DMS53 (cell line): ENCODE measurements around the gene ARAP1.

ENCODE experiments used
- DNase-seq: peaks from one replicate; lab custom pipeline; 2025; lab: John Stamatoyannopoulos, UW

ARAP1 gene

GRCh38 chr11:72743321-72744221 lies 8.6 kb downstream of the ARAP1 start:
- DNase-seq: peak; percentile 77

- no peak for DNase-seq
Observed at GRCh38 chr11:72742513-72743320, 9.5 kb downstream of the ARAP1 start.

GRCh38 chr11:72741849-72742512 lies 10.2 kb downstream of the ARAP1 start:
- no peak for DNase-seq

- DNase-seq: no peak
Observed at GRCh38 chr11:72741429-72741833, 10.8 kb downstream of the ARAP1 start.

- no peak for DNase-seq
Observed at GRCh38 chr11:72740562-72741428, 11.4 kb downstream of the ARAP1 start.

- no peak for DNase-seq
Observed at GRCh38 chr11:72740060-72740424, 12.2 kb downstream of the ARAP1 start.

- DNase-seq: no peak
Observed at GRCh38 chr11:72739240-72740059, 12.8 kb downstream of the ARAP1 start.

- DNase-seq: no peak
Observed at GRCh38 chr11:72738199-72739141, 13.7 kb downstream of the ARAP1 start.

- DNase-seq: no peak
Observed at GRCh38 chr11:72737336-72737735, 14.9 kb downstream of the ARAP1 start.

- DNase-seq: peak; percentile 65
Observed at GRCh38 chr11:72736452-72737069, 15.6 kb downstream of the ARAP1 start.

GRCh38 chr11:72735495-72736027 lies 16.6 kb downstream of the ARAP1 start:
- peak; percentile 75 for DNase-seq

- DNase-seq: no peak
Observed at GRCh38 chr11:72732329-72732728, 19.9 kb downstream of the ARAP1 start.

GRCh38 chr11:72730737-72731136 lies 21.5 kb downstream of the ARAP1 start:
- DNase-seq: no peak

GRCh38 chr11:72730243-72730642 lies 22.0 kb downstream of the ARAP1 start:
- no peak for DNase-seq

- no peak for DNase-seq
Observed at GRCh38 chr11:72727521-72727920, 24.7 kb downstream of the ARAP1 start.

GRCh38 chr11:72726266-72727220 lies 25.7 kb downstream of the ARAP1 start:
- no peak for DNase-seq

GRCh38 chr11:72725724-72726028 lies 26.5 kb downstream of the ARAP1 start:
- no peak for DNase-seq
